Measurements from ENCODE around the gene ITK. TPM values are rescaled to one million over a fixed set of nuclear protein-coding genes. Genes with fewer than 3 reads are reported as not detected.
"Not testable (repeated sequence)": the region's sequence is repeated elsewhere in the genome, so short reads cannot be mapped to it uniquely, and the experiment has no call there.

Gene ITK
- total RNA-seq, 1 experiment from 2014 or later: not detected

GRCh38 chr5:157167214-157167621 lies 13.4 kb upstream of the ITK start:
- peak; percentile 71 for DNase-seq (ENCODE audit: low read depth)

- no peak for DNase-seq (ENCODE audit: low read depth)
Observed at GRCh38 chr5:157168286-157168685, 12.4 kb upstream of the ITK start.

- DNase-seq (ENCODE audit: low read depth): no peak
Observed at GRCh38 chr5:157172403-157172802, 8.2 kb upstream of the ITK start.

- no peak for DNase-seq (ENCODE audit: low read depth)
Observed at GRCh38 chr5:157175071-157175612, 5.5 kb upstream of the ITK start.

- DNase-seq (ENCODE audit: low read depth): peak; percentile 15
Observed at GRCh38 chr5:157177953-157178352, 2.7 kb upstream of the ITK start.

GRCh38 chr5:157178966-157179365 lies 1.7 kb upstream of the ITK start:
- no peak for DNase-seq (ENCODE audit: low read depth)

- no peak for DNase-seq (ENCODE audit: low read depth)
Observed at GRCh38 chr5:157182143-157182757, 1.6 kb downstream of the ITK start.

GRCh38 chr5:157184117-157184670 lies 3.6 kb downstream of the ITK start:
- DNase-seq (ENCODE audit: low read depth): no peak

- DNase-seq (ENCODE audit: low read depth): not testable (repeated sequence)
Observed at GRCh38 chr5:157185122-157185521, 4.5 kb downstream of the ITK start.

- no peak for DNase-seq (ENCODE audit: low read depth)
Observed at GRCh38 chr5:157186309-157187045, 5.8 kb downstream of the ITK start.

- DNase-seq (ENCODE audit: low read depth): no peak
Observed at GRCh38 chr5:157187046-157187754, 6.6 kb downstream of the ITK start.

GRCh38 chr5:157188270-157188669 lies 7.6 kb downstream of the ITK start:
- no peak for DNase-seq (ENCODE audit: low read depth)

GRCh38 chr5:157189223-157189622 lies 8.6 kb downstream of the ITK start:
- no peak for DNase-seq (ENCODE audit: low read depth)

GRCh38 chr5:157193699-157194424 lies 13.2 kb downstream of the ITK start:
- no peak for DNase-seq (ENCODE audit: low read depth)

- no peak for DNase-seq (ENCODE audit: low read depth)
Observed at GRCh38 chr5:157196045-157196444, 15.4 kb downstream of the ITK start.

- DNase-seq (ENCODE audit: low read depth): no peak
Observed at GRCh38 chr5:157197086-157197485, 16.4 kb downstream of the ITK start.

GRCh38 chr5:157198277-157198986 lies 17.8 kb downstream of the ITK start:
- DNase-seq (ENCODE audit: low read depth): no peak

GRCh38 chr5:157201857-157202256 lies 21.2 kb downstream of the ITK start:
- DNase-seq (ENCODE audit: low read depth): no peak

GRCh38 chr5:157203417-157203816 lies 22.8 kb downstream of the ITK start:
- DNase-seq (ENCODE audit: low read depth): no peak

- no peak for DNase-seq (ENCODE audit: low read depth)
Observed at GRCh38 chr5:157204765-157205164, 24.1 kb downstream of the ITK start.

- DNase-seq (ENCODE audit: low read depth): no peak
Observed at GRCh38 chr5:157205708-157206107, 25.1 kb downstream of the ITK start.

Measured in HT1080 (cell line).